ENCODE data around the gene TMEM89.
A peak's percentile ranks its signal among the peaks of the same experiment; 100 is the strongest.

The TMEM89 gene

GRCh38 chr3:48601622-48601994, 20.0 kb downstream of the TMEM89 start:
- Histone ChIP-seq H3K4me1 (ENCODE audit: control insufficient read depth, insufficient read depth, low read length) (peaks cover 27% of the 10 kb centered on the region), H3K9me3 (replicated peaks; ENCODE audit: low read length) (no peaks in the 10 kb centered on the region), H3K4me3 (ENCODE audit: low read length) (no peak overlapping the region), H3K9ac (ENCODE audit: low read depth, low read length) (no peak overlapping the region), H3K36me3 (ENCODE audit: insufficient read depth, low read length) (peaks cover 92% of the 10 kb centered on the region), H3K4me2 (ENCODE audit: low read length) (no peak overlapping the region), H3K27me3 (ENCODE audit: control insufficient read depth, insufficient read depth, low read length) (no peaks in the 10 kb centered on the region)

GRCh38 chr3:48600711-48601621, 20.6 kb downstream of the TMEM89 start:
- Histone ChIP-seq H3K36me3 (ENCODE audit: insufficient read depth, low read length) (peaks cover 88% of the 10 kb centered on the region), H3K4me2 (ENCODE audit: low read length) (no peak overlapping the region), H3K9me3 (replicated peaks; ENCODE audit: low read length) (no peaks in the 10 kb centered on the region), H3K4me3 (ENCODE audit: low read length) (no peak overlapping the region), H3K9ac (ENCODE audit: low read depth, low read length) (no peak overlapping the region), H3K27me3 (ENCODE audit: control insufficient read depth, insufficient read depth, low read length) (no peaks in the 10 kb centered on the region), H3K4me1 (ENCODE audit: control insufficient read depth, insufficient read depth, low read length) (peaks cover 33% of the 10 kb centered on the region)

- Histone ChIP-seq H3K4me3 (ENCODE audit: low read length) (no peak overlapping the region), H3K36me3 (ENCODE audit: insufficient read depth, low read length) (peaks cover 75% of the 10 kb centered on the region), H3K9ac (ENCODE audit: low read depth, low read length) (no peak overlapping the region), H3K9me3 (replicated peaks; ENCODE audit: low read length) (no peaks in the 10 kb centered on the region), H3K4me1 (ENCODE audit: control insufficient read depth, insufficient read depth, low read length) (peaks cover 46% of the 10 kb centered on the region), H3K27me3 (ENCODE audit: control insufficient read depth, insufficient read depth, low read length) (no peaks in the 10 kb centered on the region), H3K4me2 (ENCODE audit: low read length) (no peak overlapping the region)
These were observed 21.9 kb downstream of the TMEM89 start for GRCh38 chr3:48599509-48600285.

GRCh38 chr3:48599077-48599501, 22.5 kb downstream of the TMEM89 start:
- peak overlapping the region; percentile 36 for H3K4me2 ChIP-seq (ENCODE audit: low read length)
- peak overlapping the region; percentile 8 for H3K4me3 ChIP-seq (ENCODE audit: low read length)
- H3K4me1 ChIP-seq (ENCODE audit: control insufficient read depth, insufficient read depth, low read length): peaks cover 52% of the 10 kb centered on the region
- H3K27me3 ChIP-seq (ENCODE audit: control insufficient read depth, insufficient read depth, low read length): no peaks in the 10 kb centered on the region
- no peaks in the 10 kb centered on the region for H3K9me3 ChIP-seq (replicated peaks; ENCODE audit: low read length)
- H3K9ac ChIP-seq (ENCODE audit: low read depth, low read length): peak overlapping the region; percentile 22
- peaks cover 69% of the 10 kb centered on the region for H3K36me3 ChIP-seq (ENCODE audit: insufficient read depth, low read length)

GRCh38 chr3:48598323-48599076, 23.1 kb downstream of the TMEM89 start:
- peaks cover 63% of the 10 kb centered on the region for H3K36me3 ChIP-seq (ENCODE audit: insufficient read depth, low read length)
- peak overlapping the region; percentile 36 for H3K4me2 ChIP-seq (ENCODE audit: low read length)
- peak overlapping the region; percentile 22 for H3K9ac ChIP-seq (ENCODE audit: low read depth, low read length)
- no peaks in the 10 kb centered on the region for H3K9me3 ChIP-seq (replicated peaks; ENCODE audit: low read length)
- peaks cover 53% of the 10 kb centered on the region for H3K4me1 ChIP-seq (ENCODE audit: control insufficient read depth, insufficient read depth, low read length)
- H3K4me3 ChIP-seq (ENCODE audit: low read length): peak overlapping the region; percentile 8
- no peaks in the 10 kb centered on the region for H3K27me3 ChIP-seq (ENCODE audit: control insufficient read depth, insufficient read depth, low read length)

- Histone ChIP-seq H3K27me3 (ENCODE audit: control insufficient read depth, insufficient read depth, low read length) (no peaks in the 10 kb centered on the region), H3K9ac (ENCODE audit: low read depth, low read length) (no peak overlapping the region), H3K36me3 (ENCODE audit: insufficient read depth, low read length) (peaks cover 56% of the 10 kb centered on the region), H3K9me3 (replicated peaks; ENCODE audit: low read length) (no peaks in the 10 kb centered on the region), H3K4me3 (ENCODE audit: low read length) (no peak overlapping the region), H3K4me1 (ENCODE audit: control insufficient read depth, insufficient read depth, low read length) (peaks cover 53% of the 10 kb centered on the region), H3K4me2 (ENCODE audit: low read length) (no peak overlapping the region)
These were observed 24.2 kb downstream of the TMEM89 start for GRCh38 chr3:48597408-48597800.

GRCh38 chr3:48596676-48597407, 24.7 kb downstream of the TMEM89 start:
- no peak overlapping the region for H3K4me3 ChIP-seq (ENCODE audit: low read length)
- no peak overlapping the region for H3K4me2 ChIP-seq (ENCODE audit: low read length)
- H3K4me1 ChIP-seq (ENCODE audit: control insufficient read depth, insufficient read depth, low read length): peaks cover 53% of the 10 kb centered on the region
- H3K36me3 ChIP-seq (ENCODE audit: insufficient read depth, low read length): peaks cover 53% of the 10 kb centered on the region
- no peaks in the 10 kb centered on the region for H3K9me3 ChIP-seq (replicated peaks; ENCODE audit: low read length)
- no peak overlapping the region for H3K9ac ChIP-seq (ENCODE audit: low read depth, low read length)
- H3K27me3 ChIP-seq (ENCODE audit: control insufficient read depth, insufficient read depth, low read length): no peaks in the 10 kb centered on the region

GRCh38 chr3:48596157-48596556, 25.4 kb downstream of the TMEM89 start:
- H3K4me3 ChIP-seq (ENCODE audit: low read length): no peak overlapping the region
- no peaks in the 10 kb centered on the region for H3K27me3 ChIP-seq (ENCODE audit: control insufficient read depth, insufficient read depth, low read length)
- H3K4me2 ChIP-seq (ENCODE audit: low read length): peak overlapping the region; percentile 92
- H3K9me3 ChIP-seq (replicated peaks; ENCODE audit: low read length): no peaks in the 10 kb centered on the region
- H3K36me3 ChIP-seq (ENCODE audit: insufficient read depth, low read length): peaks cover 46% of the 10 kb centered on the region
- peak overlapping the region; percentile 1 for H3K9ac ChIP-seq (ENCODE audit: low read depth, low read length)
- H3K4me1 ChIP-seq (ENCODE audit: control insufficient read depth, insufficient read depth, low read length): peaks cover 53% of the 10 kb centered on the region

- Histone ChIP-seq H3K9me3 (replicated peaks; ENCODE audit: low read length) (no peaks in the 10 kb centered on the region), H3K4me3 (ENCODE audit: low read length) (peak overlapping the region; percentile 66), H3K36me3 (ENCODE audit: insufficient read depth, low read length) (peaks cover 41% of the 10 kb centered on the region), H3K4me2 (ENCODE audit: low read length) (peak overlapping the region; percentile 92), H3K9ac (ENCODE audit: low read depth, low read length) (peak overlapping the region; percentile 1), H3K27me3 (ENCODE audit: control insufficient read depth, insufficient read depth, low read length) (no peaks in the 10 kb centered on the region), H3K4me1 (ENCODE audit: control insufficient read depth, insufficient read depth, low read length) (peaks cover 53% of the 10 kb centered on the region)
These were observed 25.9 kb downstream of the TMEM89 start for GRCh38 chr3:48595526-48596121.

- H3K4me1 ChIP-seq (ENCODE audit: control insufficient read depth, insufficient read depth, low read length): peaks cover 53% of the 10 kb centered on the region
- H3K4me3 ChIP-seq (ENCODE audit: low read length): peak within 1 kb of the TSS; percentile 66
- peaks cover 35% of the 10 kb centered on the region for H3K36me3 ChIP-seq (ENCODE audit: insufficient read depth, low read length)
- no peaks in the 10 kb centered on the region for H3K9me3 ChIP-seq (replicated peaks; ENCODE audit: low read length)
- H3K4me2 ChIP-seq (ENCODE audit: low read length): peak within 1 kb of the TSS; percentile 92
- H3K27me3 ChIP-seq (ENCODE audit: control insufficient read depth, insufficient read depth, low read length): no peaks in the 10 kb centered on the region
- peak within 1 kb of the TSS; percentile 66 for H3K9ac ChIP-seq (ENCODE audit: low read depth, low read length)
These were observed 26.5 kb downstream of the TMEM89 start, which contains the start of gene COL7A1 for GRCh38 chr3:48595075-48595525. TSS of gene COL7A1 (minus strand) at chr3:48595329. CDS start at chr3:48595159, 170 bp downstream.

Data from skeletal muscle satellite cell (primary cell).